Measurements from ENCODE around the gene SMG1. TPM values are rescaled to one million over a fixed set of nuclear protein-coding genes. Genes with fewer than 3 reads are reported as not detected.
A peak's percentile ranks its signal among the peaks of the same experiment; 100 is the strongest.

Gene SMG1
- total RNA-seq, 4 donors from 2014 or later, result 55.3 to 142 (median 88.9) TPM

GRCh38 chr16:18796377-18796776, 129.8 kb downstream of the SMG1 start:
- no peak overlapping the region for H3K27ac ChIP-seq
- no peaks in the 10 kb centered on the region for H3K27me3 ChIP-seq
- intact Hi-C loops (cut with DNase I; ENCODE audit: low total_unique reads), result no loop called here
- H3K9me3 ChIP-seq, result no peaks in the 10 kb centered on the region
- H3K4me1 ChIP-seq, result no peaks in the 10 kb centered on the region
- no peak overlapping the region for H3K4me3 ChIP-seq
- no peak for TF ChIP-seq CTCF (IDR thresholded peaks at IDR 0.05)
- no peak for TF ChIP-seq POLR2A (IDR thresholded peaks at IDR 0.05)
- DNase-seq, result no peak
- no peaks in the 10 kb centered on the region for H3K36me3 ChIP-seq

- intact Hi-C loops (cut with DNase I; ENCODE audit: low total_unique reads), result no loop called here
- Histone ChIP-seq H3K4me3 (no peak overlapping the region), H3K27ac (no peak overlapping the region), H3K36me3 (no peaks in the 10 kb centered on the region), H3K27me3 (no peaks in the 10 kb centered on the region), H3K4me1 (peaks cover 0 to 13% of the 10 kb centered on the region in 2 donors), H3K9me3 (no peaks in the 10 kb centered on the region)
- DNase-seq, result no peak
- TF ChIP-seq POLR2A (IDR thresholded peaks at IDR 0.05), result no peak
- TF ChIP-seq CTCF (IDR thresholded peaks at IDR 0.05), result no peak
Observed at GRCh38 chr16:18792836-18793433, 133.3 kb downstream of the SMG1 start.

GRCh38 chr16:18789850-18790706, 136.1 kb downstream of the SMG1 start, which contains the start of gene RPS15A:
Gene RPS15A, minus strand, starts transcription at chr16:18790334. Its CDS starts 1,221 bp downstream, at chr16:18789113.
- peaks cover 0 to 32% of the 10 kb centered on the region in 2 donors for H3K4me1 ChIP-seq
- intact Hi-C loops (cut with DNase I; ENCODE audit: low total_unique reads), result no loop called here
- peak within 1 kb of the TSS; percentile 80 to 91 for H3K27ac ChIP-seq

GRCh38 chr16:18789515-18789849, 136.7 kb downstream of the SMG1 start:
- no peaks in the 10 kb centered on the region for H3K9me3 ChIP-seq
- TF ChIP-seq CTCF (IDR thresholded peaks at IDR 0.05), result no peak
- no peak for TF ChIP-seq POLR2A (IDR thresholded peaks at IDR 0.05)
- peaks cover 0 to 36% of the 10 kb centered on the region in 2 donors for H3K4me1 ChIP-seq
- no peak for DNase-seq
- peak overlapping the region; percentile 65 to 100 for H3K4me3 ChIP-seq
- no peaks in the 10 kb centered on the region for H3K36me3 ChIP-seq
- intact Hi-C loops (cut with DNase I; ENCODE audit: low total_unique reads), result no loop called here
- peak overlapping the region; percentile 80 to 91 for H3K27ac ChIP-seq
- no peaks in the 10 kb centered on the region for H3K27me3 ChIP-seq

More at GRCh38 chr16:18789850-18790706, 136.1 kb downstream of the SMG1 start, which contains the start of gene RPS15A:
- DNase-seq, result peak; percentile 92 to 96
- no peaks in the 10 kb centered on the region for H3K36me3 ChIP-seq
- H3K9me3 ChIP-seq, result no peaks in the 10 kb centered on the region
- peak in 1 of 4 experiments; percentile 3 for TF ChIP-seq CTCF (IDR thresholded peaks at IDR 0.05)
- TF ChIP-seq POLR2A (IDR thresholded peaks at IDR 0.05), result peak; percentile 78 to 83
- H3K4me3 ChIP-seq, result peak within 1 kb of the TSS; percentile 65 to 100
- H3K27me3 ChIP-seq, result no peaks in the 10 kb centered on the region

Measured in uterus (tissue), 4 donors.